ENCODE data around the gene RNF20.
"Not testable (repeated sequence)": the region's sequence is repeated elsewhere in the genome, so short reads cannot be mapped to it uniquely, and the experiment has no call there.

RNF20 gene

DNA sequence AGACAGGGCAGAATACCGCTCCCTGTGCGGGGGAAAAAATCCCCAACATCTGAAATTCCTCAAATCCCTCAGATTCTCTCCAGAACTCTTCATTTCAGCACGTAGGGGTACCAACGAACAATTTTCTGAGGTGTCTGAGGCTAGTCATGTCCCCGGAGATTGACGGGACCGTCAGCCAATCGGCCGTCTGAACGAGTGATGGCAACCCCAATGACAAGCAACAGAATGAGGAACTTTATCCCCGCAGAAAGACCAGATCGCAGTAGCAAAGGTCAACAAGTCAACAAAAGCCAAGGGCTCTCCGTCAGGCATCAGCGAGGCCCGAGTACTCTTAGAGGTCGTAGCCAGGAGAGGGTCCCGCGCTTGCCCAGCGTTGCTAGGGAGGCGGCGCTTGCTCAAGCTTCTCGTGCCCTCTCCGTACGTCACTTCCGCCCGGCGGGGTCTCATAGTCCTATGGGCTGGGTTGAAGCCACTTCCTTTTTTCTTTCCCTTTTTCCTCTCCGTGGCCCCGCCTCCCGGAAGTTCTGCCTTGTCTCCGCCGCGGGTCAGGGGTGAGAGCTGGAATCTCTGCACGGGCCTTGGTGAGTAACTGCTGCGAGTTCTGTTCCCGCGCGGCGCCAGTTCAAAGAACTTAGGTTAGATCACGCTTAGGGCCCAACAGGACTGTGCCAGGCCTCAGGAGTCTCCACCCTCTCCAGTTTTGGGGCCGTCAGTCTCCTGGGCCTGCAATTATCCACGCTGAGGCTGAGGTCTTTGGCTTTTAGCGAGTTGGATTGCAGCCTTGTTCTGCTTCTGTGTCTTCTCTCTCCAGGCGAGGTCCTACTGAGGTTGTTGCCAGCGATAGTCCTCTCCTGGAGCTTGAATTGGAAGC, at the start of gene RNF20:
RNF20 (plus strand) TSS at position 520 of the 871 bp plus-strand sequence. CDS start 1,571 bp downstream, outside the sequence.
- peak; percentile 99 for DNase-seq

GRCh38 chr9:101484046-101484445, 49.6 kb upstream of the RNF20 start:
- DNase-seq, result no peak

DNA sequence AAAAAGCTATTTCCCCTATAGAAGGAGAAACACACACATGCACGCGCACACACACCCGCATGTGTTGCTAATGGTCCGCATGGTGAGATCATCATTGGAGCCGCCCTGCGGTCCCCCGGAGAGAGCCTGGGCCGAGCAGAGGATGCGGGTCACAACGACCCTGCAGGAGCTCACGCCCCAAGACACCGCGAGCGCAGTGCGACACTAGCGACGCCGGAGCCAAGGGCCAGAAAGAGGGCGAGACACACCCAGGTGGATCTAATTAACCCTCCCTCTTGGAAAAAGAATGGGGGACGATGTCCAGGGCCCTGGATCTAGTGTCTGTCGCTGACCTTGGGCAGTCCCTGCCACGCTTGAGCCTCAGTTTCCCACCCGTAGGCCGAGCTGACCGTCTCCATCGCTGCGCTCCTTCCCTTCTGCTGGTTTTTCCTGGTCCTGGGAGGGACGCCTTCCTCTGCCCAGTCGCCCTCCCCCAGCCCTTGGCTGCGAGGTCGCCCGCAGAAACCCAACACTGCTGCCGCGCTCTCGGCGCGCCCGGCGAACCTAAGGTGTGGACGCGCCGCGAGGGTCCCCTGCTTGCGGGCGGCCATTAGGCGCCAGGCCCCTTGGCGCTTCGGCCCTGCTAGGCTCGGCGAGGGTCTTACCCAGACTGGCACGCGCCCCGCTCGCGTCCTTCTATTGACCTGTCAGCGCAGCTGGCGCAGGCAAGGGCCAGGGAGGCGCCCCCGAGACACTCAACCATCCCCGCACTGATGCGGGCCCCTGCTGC, 47.5 kb upstream of the RNF20 start:
- DNase-seq, result no peak

DNA sequence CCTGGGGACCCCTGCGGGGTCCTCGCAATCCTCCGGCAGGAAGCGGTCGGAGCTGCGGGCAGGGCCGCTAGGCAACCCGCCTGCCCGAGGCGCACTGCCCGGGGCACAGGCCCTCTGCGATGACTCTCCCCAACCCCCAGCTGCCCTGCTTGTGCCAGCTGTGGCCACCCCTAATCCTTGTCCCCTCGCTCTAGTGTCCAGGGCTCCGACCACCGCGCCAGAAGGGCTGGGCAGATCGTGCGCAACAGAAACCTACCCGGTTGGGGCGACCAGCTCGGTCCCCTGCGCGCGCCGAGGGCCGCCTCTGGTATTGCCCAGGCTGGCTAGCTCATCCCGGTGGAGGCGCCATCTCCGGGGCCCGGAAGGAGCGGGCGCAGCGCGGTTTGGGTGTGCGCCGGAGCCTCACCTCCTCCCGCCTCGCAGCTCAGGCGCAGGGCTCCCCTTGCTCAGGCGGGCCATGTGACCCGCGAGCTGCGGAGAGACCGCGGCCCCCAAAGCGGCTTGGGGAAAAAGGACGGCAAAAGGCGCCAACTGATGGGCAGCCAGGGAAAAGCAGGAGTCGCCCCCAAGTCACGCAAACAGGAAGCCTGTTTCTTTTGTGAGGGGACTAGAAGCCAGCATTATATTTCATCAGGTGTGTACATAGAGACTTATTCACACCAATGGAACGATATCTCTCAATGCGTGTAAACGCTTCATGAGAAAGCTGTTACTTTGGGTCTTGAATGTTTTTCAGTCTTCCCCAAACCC, 46.8 kb upstream of the RNF20 start:
- no peak for DNase-seq

- no peak for DNase-seq
These were observed 46.2 kb upstream of the RNF20 start for GRCh38 chr9:101487443-101487840.

DNA sequence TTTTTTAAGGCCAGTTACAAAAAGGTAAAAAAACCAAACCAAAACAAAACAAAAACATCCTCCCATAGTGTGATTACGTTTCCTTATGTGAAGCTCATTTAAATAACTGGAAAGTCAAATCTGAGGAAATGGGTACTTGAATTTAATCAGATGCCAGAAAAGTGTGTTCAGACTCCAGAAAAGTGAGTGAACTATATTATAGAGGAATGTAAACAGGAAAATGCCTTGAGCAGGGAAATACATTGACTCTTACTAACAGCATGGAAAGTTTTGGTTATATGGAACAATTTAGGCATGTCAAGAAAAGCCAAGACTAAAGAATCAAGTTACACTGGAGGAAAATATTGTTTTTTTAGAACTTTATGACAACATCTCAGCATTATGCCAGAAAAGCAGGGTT, 37.8 kb upstream of the RNF20 start:
- no peak for DNase-seq

GRCh38 chr9:101498323-101498722, 35.3 kb upstream of the RNF20 start:
- DNase-seq, result no peak

GRCh38 chr9:101504188-101504587, 29.5 kb upstream of the RNF20 start:
- no peak for DNase-seq

GRCh38 chr9:101508211-101508610, 25.4 kb upstream of the RNF20 start:
- DNase-seq, result no peak

DNA sequence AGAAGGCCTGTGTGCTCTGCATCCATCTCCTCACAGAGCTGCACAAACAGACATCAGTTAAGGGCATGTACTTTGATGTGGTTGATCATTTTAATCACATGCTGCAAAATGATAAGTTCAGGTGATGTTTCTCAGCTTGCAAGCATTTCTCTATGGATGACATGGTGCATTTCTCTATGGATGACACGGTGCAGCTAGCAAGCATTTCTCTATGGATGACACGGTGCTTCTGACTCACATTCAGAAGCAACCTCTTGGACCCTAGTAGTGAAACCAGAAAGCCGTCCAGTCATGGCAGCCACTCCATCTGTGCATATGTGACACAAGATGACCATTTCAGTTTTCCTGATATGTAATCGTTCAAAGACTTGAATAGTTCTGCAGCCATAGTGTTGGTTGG, 24.1 kb upstream of the RNF20 start:
- no peak for DNase-seq

DNA sequence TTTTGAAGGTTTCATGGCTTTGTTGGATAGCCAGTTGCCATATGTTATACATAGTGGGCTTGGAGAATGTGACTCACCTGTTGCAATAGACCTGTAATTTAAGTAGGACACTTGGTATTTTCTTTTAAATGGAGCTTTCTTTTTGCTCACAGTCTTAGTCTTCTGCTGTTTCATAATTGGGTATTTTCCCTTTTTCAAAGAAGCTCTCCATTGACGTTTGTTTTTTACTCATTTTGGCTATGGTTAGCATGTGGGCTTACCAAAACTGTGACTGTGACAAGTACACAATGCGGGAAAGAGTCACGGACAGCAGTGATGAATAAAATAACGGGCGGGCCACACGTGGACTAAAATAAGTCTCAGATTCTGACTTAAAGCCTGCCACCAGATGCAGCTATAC, 23.2 kb upstream of the RNF20 start:
- no peak for DNase-seq

GRCh38 chr9:101511009-101511408, 22.6 kb upstream of the RNF20 start:
- no peak for DNase-seq

DNA sequence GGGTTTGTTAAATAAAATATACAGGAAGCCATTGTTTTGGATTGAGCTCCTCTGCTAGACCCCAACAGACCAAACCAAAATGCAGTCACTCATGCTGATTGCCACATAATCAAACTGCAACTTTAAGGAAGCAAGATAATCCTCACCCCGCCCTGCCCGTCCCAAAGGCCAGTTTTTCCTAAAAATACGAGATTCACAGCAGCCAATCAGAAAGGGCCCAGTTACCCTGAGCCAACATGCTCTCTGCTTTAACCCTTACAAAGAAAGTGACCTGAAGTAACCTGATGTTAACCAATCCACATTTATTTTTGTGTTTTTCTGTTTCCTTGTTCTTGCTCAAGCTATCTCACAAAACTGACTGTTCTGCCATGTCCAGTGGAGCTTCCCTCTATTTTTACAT, 21.5 kb upstream of the RNF20 start:
- no peak for DNase-seq

DNA sequence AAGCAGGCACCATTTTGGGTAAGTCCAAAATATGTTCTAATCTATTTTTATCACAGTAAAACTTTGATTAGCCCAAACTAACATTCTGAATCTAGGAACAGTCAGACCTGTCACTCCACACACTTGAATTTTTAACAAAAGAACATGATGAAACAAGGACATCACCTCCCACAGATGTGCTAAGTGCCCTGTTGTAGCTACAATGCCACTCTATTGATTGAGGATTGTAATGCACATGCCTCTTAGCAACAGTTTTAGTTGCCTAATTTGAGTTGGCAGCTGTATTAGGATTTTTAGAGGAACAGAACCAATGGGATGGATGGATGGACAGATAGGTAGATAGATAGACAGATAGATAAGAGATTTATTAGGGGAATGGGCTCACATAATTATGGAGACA, 20.3 kb upstream of the RNF20 start:
- DNase-seq, result no peak

- DNase-seq, result no peak
These were observed 19.6 kb upstream of the RNF20 start for GRCh38 chr9:101514071-101514470.

DNA sequence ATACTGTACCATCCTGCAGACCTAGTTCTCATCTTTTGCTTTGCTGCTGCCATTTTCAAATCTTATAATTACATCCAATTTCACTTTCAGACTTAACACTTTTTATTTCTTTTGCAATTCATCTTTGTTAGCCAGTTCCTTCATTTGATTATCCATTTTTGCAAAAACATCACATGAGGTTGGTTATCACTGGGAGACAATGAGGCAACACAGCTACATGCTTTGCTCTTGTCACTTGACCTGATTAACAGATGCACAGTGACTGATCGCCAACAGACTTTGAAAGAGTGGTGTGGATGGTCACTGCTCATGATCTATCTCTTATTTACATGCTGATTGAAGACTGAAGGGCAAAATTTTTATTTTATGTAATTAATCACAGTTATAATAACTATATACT, 17.0 kb upstream of the RNF20 start:
- DNase-seq, result no peak

- DNase-seq, result not testable (repeated sequence)
These were observed 15.2 kb upstream of the RNF20 start for GRCh38 chr9:101518489-101518888.

DNA sequence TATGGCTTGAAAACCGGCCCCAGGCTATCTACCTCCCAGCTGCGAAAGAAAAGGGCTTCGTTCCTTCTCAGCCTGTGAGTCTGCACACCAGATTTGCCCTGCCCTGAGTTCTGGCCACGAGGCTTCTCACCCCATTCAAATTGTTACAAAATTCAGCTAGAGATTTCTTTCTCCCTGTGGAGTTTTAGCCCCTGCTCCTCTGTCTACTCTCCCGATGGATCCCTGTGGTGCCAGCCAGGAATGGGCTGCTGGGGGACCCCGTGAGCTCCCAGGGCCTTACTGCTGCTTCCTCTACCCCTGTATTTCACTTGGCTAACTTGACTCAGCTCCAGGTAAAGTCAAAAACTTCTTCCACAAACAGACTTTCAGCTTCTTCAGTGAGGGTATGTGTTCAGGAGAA, 9.3 kb upstream of the RNF20 start:
- no peak for DNase-seq

- no peak for DNase-seq
These were observed 6.6 kb upstream of the RNF20 start for GRCh38 chr9:101527066-101527465.

GRCh38 chr9:101528015-101528414, 5.6 kb upstream of the RNF20 start:
- no peak for DNase-seq

DNA sequence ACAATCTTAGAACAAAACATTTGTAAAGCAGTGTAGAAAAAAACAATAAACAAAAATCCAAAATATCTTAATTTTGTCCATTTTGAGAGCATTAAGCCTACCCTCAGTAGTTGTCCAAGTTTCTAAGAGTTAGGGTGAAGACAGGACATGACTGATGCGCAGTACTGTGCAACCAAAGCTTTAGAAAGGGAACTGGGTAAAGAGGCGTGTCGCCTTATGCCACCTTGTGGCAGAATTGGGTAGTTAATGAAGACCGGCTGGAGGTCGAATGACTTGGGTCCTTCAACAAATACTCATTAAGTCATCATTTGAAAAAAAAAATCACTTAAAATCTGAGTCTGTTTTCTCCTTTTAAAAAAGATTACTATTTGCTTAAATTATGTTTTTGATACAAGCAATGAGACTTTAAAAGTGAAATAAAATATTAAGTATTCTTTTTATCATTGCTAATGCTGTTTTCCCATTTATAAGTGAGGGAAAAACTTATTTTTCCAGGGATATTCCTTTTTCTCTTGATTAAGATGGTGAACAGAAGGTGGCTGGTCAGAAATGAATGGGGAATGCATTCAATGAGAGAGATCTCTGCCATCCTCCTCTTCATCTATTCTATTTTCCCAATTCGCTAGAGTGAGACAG, 3.5 kb upstream of the RNF20 start:
- DNase-seq, result peak; percentile 48

DNA sequence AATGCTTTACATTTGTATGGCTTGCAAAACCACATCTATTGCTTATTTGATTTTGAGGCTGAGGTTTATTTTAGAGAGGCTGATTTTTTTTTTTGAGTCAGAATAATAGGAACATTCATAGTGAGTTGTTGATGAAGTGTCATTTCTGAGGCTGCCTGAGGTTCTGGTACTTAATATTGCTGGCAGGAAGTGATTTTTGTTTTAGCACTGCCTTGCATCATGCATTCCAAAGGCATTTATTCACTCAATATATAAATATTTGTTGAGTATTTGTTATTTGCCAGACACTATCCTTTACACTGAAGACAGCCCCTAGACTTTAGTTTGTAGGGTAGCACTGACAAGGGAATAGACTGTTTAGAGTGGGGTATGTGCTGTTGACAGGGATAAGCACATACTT, 2.7 kb downstream of the RNF20 start:
- no peak for DNase-seq

DNA sequence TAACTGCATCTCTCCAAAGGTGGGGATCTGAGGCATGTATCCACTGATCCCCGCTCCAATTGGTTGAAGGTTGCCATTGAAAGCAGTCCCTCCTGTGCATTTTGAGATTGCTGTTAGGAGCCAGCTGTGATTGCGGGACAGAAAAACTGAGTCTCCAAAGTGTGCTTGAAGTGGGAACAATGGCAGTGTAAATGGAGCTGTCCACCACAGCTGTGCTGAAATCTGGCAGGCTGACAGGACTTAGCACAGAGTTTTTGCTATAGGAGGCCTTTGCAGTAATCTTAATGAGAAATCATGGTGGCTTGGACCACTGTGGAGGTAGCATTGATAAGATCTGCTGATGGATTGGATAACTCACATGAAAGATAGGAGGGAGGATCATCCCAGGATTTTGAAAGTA, 3.3 kb downstream of the RNF20 start:
- DNase-seq, result no peak

Measured in stimulated activated CD4-positive, alpha-beta T cell treated with anti-CD3 and anti-CD28 coated beads, Interleukin-12 subunit alpha, Interleukin-12 subunit beta, amount 100 ng/mL, for 4 hours (primary cell).